GM12872 (cell line): ENCODE results near the gene MT1E.

Source experiments
- TF ChIP-seq, protein P1 (sequence below): IDR thresholded peaks from 3 replicates; pipeline ENCODE4 v1.5.1; 2011; ENCODE audit warnings: low read depth, mild to moderate bottlenecking, low read length, moderate library complexity; ENCODE audit not compliant: insufficient read depth

The MT1E gene

DNA sequence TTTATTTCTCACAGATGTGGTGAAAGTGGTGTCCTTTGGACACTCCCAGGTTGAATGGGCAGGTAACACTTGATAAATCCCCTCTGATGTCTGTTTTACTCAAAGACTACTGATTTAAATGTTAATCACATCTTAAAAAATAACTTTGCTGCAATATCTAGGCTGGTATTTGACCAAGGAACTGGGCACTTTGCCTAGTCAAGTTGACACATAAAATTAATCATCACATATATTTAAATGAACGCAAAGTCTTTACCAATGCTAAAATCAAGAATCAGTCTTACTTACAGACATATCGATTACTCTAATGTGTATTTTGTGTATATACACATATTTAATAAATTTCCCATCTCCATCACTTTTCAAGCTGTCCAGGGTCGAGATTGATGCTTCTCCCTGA is 10.2 kb upstream of the MT1E start:
- TF ChIP-seq, protein P1, sequence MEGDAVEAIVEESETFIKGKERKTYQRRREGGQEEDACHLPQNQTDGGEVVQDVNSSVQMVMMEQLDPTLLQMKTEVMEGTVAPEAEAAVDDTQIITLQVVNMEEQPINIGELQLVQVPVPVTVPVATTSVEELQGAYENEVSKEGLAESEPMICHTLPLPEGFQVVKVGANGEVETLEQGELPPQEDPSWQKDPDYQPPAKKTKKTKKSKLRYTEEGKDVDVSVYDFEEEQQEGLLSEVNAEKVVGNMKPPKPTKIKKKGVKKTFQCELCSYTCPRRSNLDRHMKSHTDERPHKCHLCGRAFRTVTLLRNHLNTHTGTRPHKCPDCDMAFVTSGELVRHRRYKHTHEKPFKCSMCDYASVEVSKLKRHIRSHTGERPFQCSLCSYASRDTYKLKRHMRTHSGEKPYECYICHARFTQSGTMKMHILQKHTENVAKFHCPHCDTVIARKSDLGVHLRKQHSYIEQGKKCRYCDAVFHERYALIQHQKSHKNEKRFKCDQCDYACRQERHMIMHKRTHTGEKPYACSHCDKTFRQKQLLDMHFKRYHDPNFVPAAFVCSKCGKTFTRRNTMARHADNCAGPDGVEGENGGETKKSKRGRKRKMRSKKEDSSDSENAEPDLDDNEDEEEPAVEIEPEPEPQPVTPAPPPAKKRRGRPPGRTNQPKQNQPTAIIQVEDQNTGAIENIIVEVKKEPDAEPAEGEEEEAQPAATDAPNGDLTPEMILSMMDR, result no peak

- TF ChIP-seq, protein P1, result no peak
Observed at GRCh38 chr16:56616608-56617211, 8.9 kb upstream of the MT1E start.

DNA sequence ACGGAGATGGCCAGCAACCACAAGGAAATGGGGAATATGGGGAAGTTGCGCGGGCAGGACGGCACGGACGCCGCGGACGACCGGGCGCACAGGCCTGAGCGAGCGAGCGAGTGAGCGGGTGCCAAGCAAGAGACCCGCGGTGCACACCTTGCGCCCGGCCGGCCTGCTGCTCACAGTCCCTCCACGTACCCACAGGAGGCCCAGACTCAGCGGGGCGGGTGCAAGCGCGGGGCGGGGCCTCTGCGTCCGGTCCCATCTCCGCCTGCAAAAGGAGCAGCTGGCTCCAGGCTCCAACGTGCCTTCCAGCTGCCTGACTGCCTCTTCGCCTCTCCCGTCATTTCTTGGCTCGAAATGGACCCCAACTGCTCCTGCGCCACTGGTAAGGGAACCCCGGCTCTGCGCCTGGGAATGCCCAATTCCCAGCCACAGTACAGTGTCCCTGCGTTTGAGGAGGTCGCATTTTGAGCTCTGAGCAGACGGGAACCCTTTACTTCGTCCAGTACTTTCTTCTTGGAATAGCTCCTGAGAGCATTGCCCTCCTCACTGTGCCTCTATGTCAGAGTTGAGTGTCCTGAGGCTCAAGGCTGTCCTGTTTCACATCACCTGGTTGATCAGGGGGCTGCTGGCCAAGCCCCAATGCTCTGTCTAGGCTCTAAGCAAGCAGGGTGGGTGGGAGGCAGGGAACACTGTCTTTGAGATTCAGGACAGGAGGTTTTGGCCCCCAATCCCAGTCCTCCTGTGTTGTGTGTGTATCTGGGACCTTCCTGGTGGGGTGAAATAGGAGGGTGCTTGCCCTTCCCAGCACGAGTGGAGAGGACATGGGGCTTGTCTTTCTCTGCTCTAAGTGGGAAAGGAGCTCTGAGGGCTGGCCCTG is 8.1 kb upstream of the MT1E start:
- TF ChIP-seq, protein P1, result no peak

- TF ChIP-seq, protein P1, result no peak
Observed at GRCh38 chr16:56618138-56618537, 7.4 kb upstream of the MT1E start.

DNA sequence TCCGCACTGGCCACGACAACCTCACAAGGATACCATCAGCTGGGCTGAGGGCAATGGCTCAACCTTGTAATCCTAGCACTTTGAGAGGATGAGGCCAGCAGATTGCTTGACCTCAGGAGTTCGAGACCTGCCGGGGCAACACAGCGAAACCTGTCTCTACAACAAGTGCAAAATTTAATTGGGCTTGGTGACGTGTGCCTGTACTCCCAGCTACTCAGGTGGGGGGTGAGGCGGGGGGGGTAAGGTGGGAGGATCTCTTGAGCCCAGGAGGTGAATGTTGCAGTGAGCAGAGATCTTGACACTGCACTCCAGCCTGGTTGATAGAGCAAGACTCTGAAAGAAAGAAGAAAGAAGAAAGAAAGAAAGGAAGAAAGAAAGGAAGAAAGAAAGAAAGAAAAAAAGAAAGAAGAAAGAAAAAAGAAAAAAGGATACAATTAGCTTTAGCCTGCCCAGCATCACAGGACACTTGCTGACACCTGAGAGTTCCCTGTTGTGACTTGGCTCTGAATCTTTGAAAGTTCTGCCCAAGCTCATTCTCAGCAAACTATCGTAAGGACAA is 5.2 kb upstream of the MT1E start:
- TF ChIP-seq, protein P1, result no peak

- TF ChIP-seq, protein P1, result no peak
Observed at GRCh38 chr16:56623637-56624036, 1.9 kb upstream of the MT1E start.

GRCh38 chr16:56625943-56626654 is 518 bp downstream of the MT1E start:
- TF ChIP-seq, protein P1, result no peak
